Amniotic epithelial cell (primary cell): ENCODE data around the gene UXS1.

ENCODE experiments used
- DNase-seq: peaks from one replicate; pipeline ENCODE4 v3.0.0-alpha.2; 2010; ENCODE audit warnings: low read depth

UXS1 gene

GRCh38 chr2:106130251-106130998 lies 63.7 kb downstream of the UXS1 start:
- no peak for DNase-seq

- no peak for DNase-seq
Observed at GRCh38 chr2:106129592-106129991, 64.5 kb downstream of the UXS1 start.

DNA sequence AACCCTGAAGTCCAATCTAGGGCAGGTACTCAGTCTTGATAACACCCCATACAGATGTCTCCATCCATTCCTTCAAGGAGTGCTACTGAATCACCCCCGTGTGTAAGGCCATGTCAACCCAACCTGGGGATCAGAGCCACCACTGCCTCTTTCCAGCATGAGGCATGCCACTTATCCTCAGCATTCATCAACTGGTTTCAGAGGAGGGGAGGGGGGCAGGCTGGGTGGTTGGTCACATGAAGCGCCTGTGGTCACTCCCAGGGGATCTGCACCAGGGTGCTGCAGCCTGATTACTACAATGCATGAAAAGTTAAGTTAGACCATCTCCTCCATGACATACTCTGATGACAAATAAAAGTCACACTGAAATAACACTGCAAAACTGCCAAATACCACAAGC lies 65.0 kb downstream of the UXS1 start:
- no peak for DNase-seq

- DNase-seq: no peak
Observed at GRCh38 chr2:106127776-106128268, 66.3 kb downstream of the UXS1 start.

GRCh38 chr2:106127282-106127771 lies 66.8 kb downstream of the UXS1 start:
- peak; percentile 50 for DNase-seq

DNA sequence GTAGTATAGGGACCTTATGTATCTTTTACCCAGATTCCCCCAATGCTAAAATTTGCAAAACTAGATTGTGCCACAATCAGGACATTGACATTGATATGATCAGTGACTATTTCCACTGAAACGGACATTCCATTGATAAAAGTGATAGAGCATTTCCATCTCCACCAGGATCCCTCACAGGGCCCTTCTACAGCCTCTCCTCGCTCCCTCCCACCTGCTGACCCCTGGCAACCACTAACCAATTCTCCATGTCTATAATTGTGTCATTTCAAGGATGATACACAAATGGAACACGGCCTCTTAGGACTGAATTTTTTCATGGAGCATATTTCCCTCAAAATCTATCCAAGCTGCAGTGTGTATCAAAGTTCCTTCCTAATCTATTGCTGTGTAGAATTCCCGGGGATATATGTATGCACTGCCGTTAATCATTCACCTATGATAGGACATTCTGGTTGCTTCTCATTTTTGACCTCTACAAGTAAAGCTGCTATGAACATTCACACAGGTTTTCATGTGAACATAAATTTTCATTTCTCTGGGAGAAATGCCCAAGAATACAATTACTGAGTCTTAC lies 67.3 kb downstream of the UXS1 start:
- DNase-seq: no peak

GRCh38 chr2:106126295-106126694 lies 67.8 kb downstream of the UXS1 start:
- no peak for DNase-seq

DNA sequence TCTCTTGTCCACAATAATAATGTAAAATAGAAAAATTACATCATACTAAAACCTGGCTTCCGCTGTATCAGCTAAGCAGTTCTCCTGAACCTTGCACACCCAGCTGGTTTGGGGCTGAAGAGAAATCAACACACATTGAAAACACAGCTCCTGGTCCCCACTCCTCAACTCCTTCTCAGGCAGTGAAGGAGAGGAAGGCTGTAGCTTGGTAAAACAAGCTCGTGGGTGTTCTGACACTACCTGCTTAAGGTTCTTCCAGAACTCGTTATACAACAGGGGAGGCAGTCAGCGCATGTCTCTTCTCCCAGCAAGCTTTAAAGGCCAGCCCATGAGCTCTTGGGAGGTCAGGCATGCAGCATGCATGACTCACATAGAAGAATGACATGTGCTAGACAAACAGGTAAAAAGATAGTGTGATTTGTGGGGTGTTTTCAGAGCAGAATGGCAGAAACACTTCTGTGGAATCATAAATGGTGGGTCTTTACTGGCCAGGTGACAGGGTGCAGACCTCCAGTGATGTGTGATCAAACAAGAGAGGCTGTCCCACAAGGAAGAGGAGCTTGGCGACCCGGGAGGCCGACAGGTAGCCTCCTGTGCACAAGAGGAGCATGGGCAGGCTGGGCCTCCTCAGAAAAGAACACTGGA lies 69.1 kb downstream of the UXS1 start:
- peak; percentile 27 for DNase-seq

- DNase-seq: no peak
Observed at GRCh38 chr2:106124106-106124756, 69.9 kb downstream of the UXS1 start.

DNA sequence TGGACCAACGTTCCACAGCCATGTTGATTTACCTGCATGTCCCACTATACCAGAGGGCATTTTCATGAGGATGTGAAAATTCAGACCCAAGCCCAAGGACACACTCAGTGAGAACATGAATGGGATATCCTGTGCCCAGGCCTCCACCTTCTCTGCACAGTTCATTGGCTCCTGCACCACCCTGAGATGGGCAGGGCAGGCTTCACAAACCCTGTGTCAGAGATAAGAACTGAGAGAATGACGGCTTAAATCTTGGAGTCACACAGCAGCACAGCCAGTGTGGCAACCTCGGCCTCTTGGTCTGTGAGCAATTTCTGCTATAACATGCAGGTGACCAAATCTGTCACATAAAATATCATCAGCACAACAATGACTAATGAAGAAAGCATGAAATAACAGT lies 71.9 kb downstream of the UXS1 start:
- no peak for DNase-seq

DNA sequence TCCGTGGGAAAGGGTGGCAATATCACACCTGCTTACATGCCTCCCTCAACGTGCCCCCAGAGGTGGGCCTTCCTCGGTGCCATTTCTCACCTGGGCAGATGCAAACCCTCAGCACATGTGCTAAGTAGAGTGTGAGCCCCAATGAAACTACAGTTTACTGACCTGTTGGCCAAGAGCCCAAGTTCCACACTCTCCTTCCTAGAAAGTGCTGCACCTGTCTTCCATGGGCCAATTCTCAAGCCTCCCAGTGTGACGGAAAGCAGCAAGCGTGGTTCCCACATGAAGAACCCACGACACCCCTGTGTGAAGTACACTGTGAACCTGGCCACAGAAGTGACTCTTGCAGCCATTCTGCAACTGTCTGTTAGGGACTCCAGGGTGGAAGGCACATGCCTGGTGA lies 73.7 kb downstream of the UXS1 start:
- no peak for DNase-seq

- DNase-seq: no peak
Observed at GRCh38 chr2:106119074-106119473, 75.0 kb downstream of the UXS1 start.

- DNase-seq: no peak
Observed at GRCh38 chr2:106117882-106118684, 76.0 kb downstream of the UXS1 start.

- no peak for DNase-seq
Observed at GRCh38 chr2:106117347-106117746, 76.8 kb downstream of the UXS1 start.

- DNase-seq: no peak
Observed at GRCh38 chr2:106116248-106116647, 77.9 kb downstream of the UXS1 start.

DNA sequence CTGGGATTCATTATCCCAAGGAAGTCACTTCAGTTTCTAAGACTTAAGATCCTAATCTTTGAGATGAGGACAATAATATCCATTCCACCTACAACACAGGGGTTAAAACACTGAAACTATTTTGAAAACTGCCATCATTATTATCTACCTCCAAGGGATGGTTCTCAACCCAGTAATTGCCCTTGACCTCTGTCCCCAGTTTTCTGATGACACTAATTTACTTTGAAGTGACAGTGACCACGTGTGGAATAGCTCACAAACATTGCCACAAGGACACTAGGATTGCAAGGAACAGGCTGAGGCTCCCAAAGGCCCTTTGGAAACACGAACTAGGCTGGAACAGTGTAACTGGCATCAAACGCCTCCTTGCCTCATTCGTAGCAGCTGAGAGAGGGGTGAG lies 78.4 kb downstream of the UXS1 start:
- no peak for DNase-seq

DNA sequence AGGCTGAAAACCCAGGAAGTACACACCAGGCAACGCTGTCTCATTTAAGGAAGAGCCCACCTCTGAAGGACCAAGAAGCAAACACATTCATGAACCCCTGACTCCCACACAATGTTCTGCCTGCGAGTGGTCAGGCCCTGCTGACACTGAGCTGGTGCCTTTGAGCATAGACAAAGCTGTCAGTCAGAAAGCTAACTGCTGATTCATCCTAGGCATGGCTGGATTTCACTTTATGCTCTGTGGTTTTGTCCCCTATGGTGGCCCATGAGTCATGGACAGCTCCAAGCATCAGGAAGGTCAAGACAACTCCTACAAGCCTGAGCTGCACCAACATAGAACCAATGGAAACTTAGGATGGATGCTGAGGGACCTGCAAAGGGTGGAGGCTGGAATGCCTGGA lies 78.9 kb downstream of the UXS1 start:
- DNase-seq: peak; percentile 74

- no peak for DNase-seq
Observed at GRCh38 chr2:106114166-106114565, 79.9 kb downstream of the UXS1 start.

- no peak for DNase-seq
Observed at GRCh38 chr2:106113361-106113966, 80.6 kb downstream of the UXS1 start.

- DNase-seq: no peak
Observed at GRCh38 chr2:106111882-106112571, 82.1 kb downstream of the UXS1 start.
